MG63 (cell line): Measurements from ENCODE around the gene NKTR. TPM values are rescaled to one million over a fixed set of nuclear protein-coding genes. Genes with fewer than 3 reads are reported as not detected.

Experiments
- DNase-seq: peaks from one replicate; pipeline ENCODE4 v3.0.0-alpha.2; 2020
- H3K27me3 ChIP-seq: fragments of 250-450 bp; sonication (Bioruptor Pico); 2 replicates; pipeline ENCODE4 v1.5.1; 2020; ENCODE audit warnings: mild to moderate bottlenecking, moderate library complexity
- H3K36me3 ChIP-seq: fragments of 250-450 bp; sonication (Bioruptor Pico); 2 replicates; pipeline ENCODE4 v1.5.1; 2020; ENCODE audit warnings: mild to moderate bottlenecking, moderate library complexity
- H3K4me3 ChIP-seq: fragments of 250-450 bp; sonication (Bioruptor Pico); 2 replicates; pipeline ENCODE4 v1.5.1; 2020; ENCODE audit warnings: mild to moderate bottlenecking, moderate library complexity
- H3K9me3 ChIP-seq: fragments of 250-450 bp; sonication (Bioruptor Pico); 2 replicates; pipeline ENCODE4 v1.5.1; 2020; ENCODE audit warnings: mild to moderate bottlenecking, moderate library complexity
- total RNA-seq: library from RNA; depleted of rRNA; stranded (reverse); fragments of >200 nt; shearing (Covaris generic); gene quantifications from 2 replicates; pipeline ENCODE4 v1.2.3, GENCODE V29; 2014; ENCODE audit warnings: low replicate concordance

Gene NKTR
- total RNA-seq, 1 experiment from 2014 or later = 4.4 TPM

DNA sequence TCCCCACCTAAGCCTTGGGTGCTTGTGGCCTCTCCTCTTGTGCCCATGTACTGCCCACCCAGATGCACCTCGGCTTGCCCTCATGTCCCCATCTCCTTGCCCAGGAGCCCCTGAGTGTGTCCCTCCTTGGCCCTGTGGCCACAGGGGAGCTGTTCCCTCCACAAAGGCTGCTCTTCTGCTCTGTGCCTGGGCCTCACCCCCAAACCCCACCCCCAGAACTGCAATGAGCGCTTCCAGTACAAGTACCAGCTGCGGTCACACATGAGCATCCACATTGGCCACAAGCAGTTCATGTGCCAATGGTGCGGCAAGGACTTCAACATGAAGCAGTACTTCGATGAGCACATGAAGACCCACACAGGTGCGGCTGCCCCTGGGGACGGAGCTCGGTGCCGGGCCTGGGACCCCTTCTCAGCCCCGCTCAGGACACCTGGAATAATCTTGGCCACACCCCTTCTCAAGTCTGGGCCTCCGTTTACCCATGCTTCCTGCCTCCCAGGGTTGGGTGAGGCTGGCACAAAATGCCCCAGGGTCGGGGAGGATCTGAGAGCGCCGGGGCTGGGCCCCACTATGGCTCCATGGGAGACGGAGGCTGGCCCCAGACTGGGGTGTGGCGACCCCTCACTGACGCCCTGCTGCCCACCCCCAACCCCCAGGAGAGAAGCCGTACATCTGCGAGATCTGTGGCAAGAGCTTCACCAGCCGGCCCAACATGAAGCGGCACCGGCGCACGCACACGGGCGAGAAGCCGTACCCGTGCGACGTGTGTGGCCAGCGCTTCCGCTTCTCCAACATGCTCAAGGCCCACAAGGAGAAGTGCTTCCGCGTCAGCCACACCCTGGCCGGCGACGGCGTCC lies 63.3 kb downstream of the NKTR start:
- Histone ChIP-seq H3K4me3 (no peak overlapping the region), H3K9me3 (no peaks in the 10 kb centered on the region), H3K36me3 (peaks cover 4% of the 10 kb centered on the region), H3K27me3 (no peaks in the 10 kb centered on the region)
- no peak for DNase-seq

GRCh38 chr3:42664438-42664803 lies 63.9 kb downstream of the NKTR start:
- DNase-seq = no peak
- no peaks in the 10 kb centered on the region for H3K27me3 ChIP-seq
- no peak overlapping the region for H3K4me3 ChIP-seq
- no peaks in the 10 kb centered on the region for H3K9me3 ChIP-seq
- H3K36me3 ChIP-seq = peaks cover 4% of the 10 kb centered on the region

- no peak for DNase-seq
- Histone ChIP-seq H3K9me3 (no peaks in the 10 kb centered on the region), H3K36me3 (no peaks in the 10 kb centered on the region), H3K27me3 (no peaks in the 10 kb centered on the region), H3K4me3 (no peak overlapping the region)
These were observed 64.8 kb downstream of the NKTR start for GRCh38 chr3:42665050-42665878.

DNA sequence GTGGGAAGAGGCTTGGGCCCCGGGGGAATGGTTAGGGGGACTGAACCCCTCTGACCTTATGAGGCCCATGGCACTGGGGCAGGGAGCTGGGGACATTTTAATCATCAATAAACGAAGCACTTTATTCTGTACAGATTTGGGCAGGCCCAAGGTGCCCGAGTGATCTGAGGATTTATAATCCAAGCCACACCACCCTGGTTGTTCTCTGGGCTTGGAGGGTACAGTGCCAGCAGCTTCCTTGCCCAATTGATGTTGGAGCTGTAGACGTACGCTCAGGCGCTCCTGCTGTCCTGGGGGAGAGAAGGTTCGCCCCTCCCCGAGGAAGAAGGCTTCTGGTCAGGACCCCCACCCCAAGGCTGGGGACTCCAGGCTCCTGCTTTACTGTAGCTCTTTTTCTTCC lies 65.5 kb downstream of the NKTR start:
- no peak for DNase-seq
- H3K9me3 ChIP-seq = no peaks in the 10 kb centered on the region

GRCh38 chr3:42666577-42666998 lies 66.1 kb downstream of the NKTR start:
- no peak for DNase-seq

More for the DNA sequence above, 65.5 kb downstream of the NKTR start:
- Histone ChIP-seq H3K36me3 (no peaks in the 10 kb centered on the region), H3K4me3 (no peak overlapping the region), H3K27me3 (no peaks in the 10 kb centered on the region)

GRCh38 chr3:42667096-42667522 lies 66.6 kb downstream of the NKTR start:
- no peak for DNase-seq
- Histone ChIP-seq H3K27me3 (no peaks in the 10 kb centered on the region), H3K4me3 (no peak overlapping the region), H3K9me3 (no peaks in the 10 kb centered on the region), H3K36me3 (no peaks in the 10 kb centered on the region)

More at GRCh38 chr3:42666577-42666998, 66.1 kb downstream of the NKTR start:
- H3K36me3 ChIP-seq = no peaks in the 10 kb centered on the region
- no peak overlapping the region for H3K4me3 ChIP-seq
- H3K9me3 ChIP-seq = no peaks in the 10 kb centered on the region
- no peaks in the 10 kb centered on the region for H3K27me3 ChIP-seq

DNA sequence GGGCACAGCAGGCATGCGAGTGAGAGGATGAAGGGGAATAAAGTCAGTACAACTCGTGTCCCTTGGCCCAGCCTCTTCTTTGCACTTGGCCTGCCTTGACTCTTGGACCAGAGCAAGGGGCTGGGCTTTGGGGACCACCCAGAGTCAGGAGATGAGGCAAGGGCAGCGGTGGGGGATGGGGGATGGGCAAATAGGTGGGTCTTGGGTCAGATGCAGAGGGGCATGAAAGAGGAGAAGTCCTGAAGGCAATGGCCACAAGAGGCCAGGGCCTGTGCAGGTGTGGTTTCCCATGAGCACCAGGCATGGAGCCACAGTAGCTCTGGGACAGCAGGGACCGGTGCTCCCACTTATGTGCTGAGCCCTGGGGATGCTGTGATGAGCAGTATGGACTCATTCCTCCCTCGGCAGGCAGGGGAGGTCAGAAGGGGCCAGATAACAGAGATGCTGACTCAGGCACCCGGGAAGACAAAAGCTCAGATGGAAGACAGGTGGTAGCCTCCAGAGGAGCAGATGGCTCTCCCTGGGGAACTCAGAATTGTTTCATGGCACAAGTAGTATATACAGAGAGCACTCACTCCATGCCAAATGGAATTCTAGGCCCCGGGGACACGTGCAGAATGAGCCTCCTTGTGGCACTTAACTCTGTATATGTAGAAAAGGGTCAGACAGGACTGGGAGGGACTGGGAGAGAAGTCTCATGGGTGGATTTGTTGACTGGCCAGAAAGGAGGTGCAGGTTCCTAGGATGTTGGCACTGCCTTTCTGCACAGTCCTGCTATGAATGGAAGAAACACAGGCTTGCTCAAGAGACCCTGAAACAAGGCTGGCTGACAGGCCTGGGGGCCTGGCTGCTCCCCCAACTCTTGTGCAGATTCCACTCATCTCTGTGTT lies 67.3 kb downstream of the NKTR start:
- DNase-seq = no peak
- H3K9me3 ChIP-seq = no peaks in the 10 kb centered on the region

DNA sequence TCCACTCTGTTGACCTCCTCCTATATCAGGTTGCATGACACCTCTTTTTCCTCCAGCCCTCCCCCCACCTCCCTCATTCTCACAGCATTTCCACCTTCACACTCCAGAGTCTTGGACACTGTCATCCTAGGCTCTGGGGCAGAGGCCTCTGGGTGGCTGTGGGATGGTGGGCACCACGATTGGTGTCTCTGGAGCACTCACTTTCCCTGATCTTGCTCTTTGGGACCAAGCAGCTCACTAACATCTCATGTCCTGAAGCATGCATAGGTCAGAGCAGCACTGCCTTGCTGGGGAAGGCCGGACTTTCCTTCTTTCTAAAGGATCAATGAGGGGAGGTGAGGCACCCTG lies 67.9 kb downstream of the NKTR start:
- Histone ChIP-seq H3K36me3 (no peaks in the 10 kb centered on the region), H3K27me3 (no peaks in the 10 kb centered on the region), H3K4me3 (no peak overlapping the region), H3K9me3 (no peaks in the 10 kb centered on the region)
- no peak for DNase-seq

More for the DNA sequence above, 67.3 kb downstream of the NKTR start:
- Histone ChIP-seq H3K36me3 (no peaks in the 10 kb centered on the region), H3K27me3 (no peaks in the 10 kb centered on the region), H3K4me3 (no peak overlapping the region)

DNA sequence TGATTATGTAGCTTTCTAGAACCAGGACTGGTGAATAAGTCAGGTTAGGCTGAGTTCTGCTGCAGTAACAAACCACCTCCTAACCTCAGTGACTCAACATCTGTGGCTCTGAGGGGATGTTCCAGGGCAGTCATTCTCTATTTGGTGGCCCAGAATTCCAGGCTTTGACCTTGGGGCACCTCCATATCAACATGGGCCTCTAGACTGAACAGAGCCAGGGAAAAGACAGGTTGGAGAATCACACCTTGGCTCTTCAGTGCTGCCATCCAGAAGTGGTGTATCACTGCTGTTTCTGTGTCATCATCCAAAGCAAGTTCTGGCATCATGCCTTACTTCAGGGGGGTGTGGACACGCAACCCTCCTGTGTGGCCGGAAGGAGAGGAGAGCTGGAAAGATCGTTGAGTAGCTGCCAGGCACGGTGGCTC lies 68.3 kb downstream of the NKTR start:
- Histone ChIP-seq H3K27me3 (no peaks in the 10 kb centered on the region), H3K36me3 (no peaks in the 10 kb centered on the region), H3K9me3 (no peaks in the 10 kb centered on the region), H3K4me3 (no peak overlapping the region)
- DNase-seq = no peak

DNA sequence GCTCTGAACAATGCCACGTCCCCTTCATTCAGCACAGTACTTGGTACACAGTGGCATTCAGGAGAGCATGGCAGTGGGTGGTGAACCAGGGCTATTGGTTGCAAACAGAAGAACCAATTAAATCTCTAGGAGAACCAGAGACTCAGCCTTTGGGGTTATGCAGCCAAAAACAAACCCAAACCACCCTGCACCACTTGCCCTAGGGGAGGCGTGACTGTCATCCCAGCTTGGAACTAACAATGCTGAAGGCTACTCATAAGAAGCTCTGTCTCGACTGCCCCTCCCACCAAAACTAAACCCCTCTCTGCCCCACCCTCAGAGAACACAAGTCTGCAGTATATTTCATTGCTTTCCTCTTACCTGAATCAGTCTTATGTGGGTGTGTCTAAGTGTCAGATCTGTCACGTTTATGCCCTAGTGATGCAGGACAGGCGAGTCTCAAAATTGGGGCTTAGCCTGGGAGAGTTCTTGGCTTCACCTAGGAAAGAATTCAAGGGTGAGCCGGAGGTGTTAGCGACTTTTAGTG lies 69.6 kb downstream of the NKTR start:
- Histone ChIP-seq H3K9me3 (no peaks in the 10 kb centered on the region), H3K27me3 (no peaks in the 10 kb centered on the region), H3K36me3 (no peaks in the 10 kb centered on the region), H3K4me3 (no peak overlapping the region)
- no peak for DNase-seq

GRCh38 chr3:42670670-42671069 lies 70.2 kb downstream of the NKTR start:
- H3K4me3 ChIP-seq = no peak overlapping the region
- no peaks in the 10 kb centered on the region for H3K9me3 ChIP-seq
- DNase-seq = no peak
- H3K36me3 ChIP-seq = no peaks in the 10 kb centered on the region
- H3K27me3 ChIP-seq = no peaks in the 10 kb centered on the region

DNA sequence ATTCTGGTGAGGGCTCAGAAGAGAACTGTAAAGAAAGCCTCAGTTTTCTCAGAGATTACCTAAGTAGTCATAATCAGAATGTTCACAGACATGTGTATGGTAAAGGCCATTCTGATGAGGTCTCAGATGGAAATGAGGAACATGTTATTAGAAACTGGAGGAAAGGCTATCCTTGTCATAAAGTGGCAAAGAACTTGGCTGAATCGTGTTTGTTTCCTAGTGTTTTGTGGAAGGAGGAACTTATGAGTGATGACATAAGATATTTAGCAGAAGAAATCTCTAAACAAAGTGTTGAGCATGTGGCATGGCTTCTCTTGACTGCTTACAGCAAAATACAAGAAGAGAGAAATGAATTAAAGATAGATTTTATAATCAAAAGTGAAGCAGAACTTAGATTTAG lies 72.0 kb downstream of the NKTR start:
- no peaks in the 10 kb centered on the region for H3K36me3 ChIP-seq
- no peaks in the 10 kb centered on the region for H3K27me3 ChIP-seq
- DNase-seq = no peak
- no peaks in the 10 kb centered on the region for H3K9me3 ChIP-seq
- H3K4me3 ChIP-seq = no peak overlapping the region

- Histone ChIP-seq H3K4me3 (no peak overlapping the region), H3K36me3 (no peaks in the 10 kb centered on the region)
- no peak for DNase-seq
These were observed 72.6 kb downstream of the NKTR start for GRCh38 chr3:42673082-42673481.

GRCh38 chr3:42674146-42674545 lies 73.7 kb downstream of the NKTR start:
- no peaks in the 10 kb centered on the region for H3K27me3 ChIP-seq
- no peak for DNase-seq
- no peaks in the 10 kb centered on the region for H3K36me3 ChIP-seq
- no peak overlapping the region for H3K4me3 ChIP-seq
- H3K9me3 ChIP-seq = no peaks in the 10 kb centered on the region

More at GRCh38 chr3:42673082-42673481, 72.6 kb downstream of the NKTR start:
- Histone ChIP-seq H3K9me3 (no peaks in the 10 kb centered on the region), H3K27me3 (no peaks in the 10 kb centered on the region)

- no peaks in the 10 kb centered on the region for H3K27me3 ChIP-seq
- H3K9me3 ChIP-seq = no peaks in the 10 kb centered on the region
- H3K4me3 ChIP-seq = no peak overlapping the region
- no peak for DNase-seq
- no peaks in the 10 kb centered on the region for H3K36me3 ChIP-seq
These were observed 75.4 kb downstream of the NKTR start for GRCh38 chr3:42675909-42676308.

DNA sequence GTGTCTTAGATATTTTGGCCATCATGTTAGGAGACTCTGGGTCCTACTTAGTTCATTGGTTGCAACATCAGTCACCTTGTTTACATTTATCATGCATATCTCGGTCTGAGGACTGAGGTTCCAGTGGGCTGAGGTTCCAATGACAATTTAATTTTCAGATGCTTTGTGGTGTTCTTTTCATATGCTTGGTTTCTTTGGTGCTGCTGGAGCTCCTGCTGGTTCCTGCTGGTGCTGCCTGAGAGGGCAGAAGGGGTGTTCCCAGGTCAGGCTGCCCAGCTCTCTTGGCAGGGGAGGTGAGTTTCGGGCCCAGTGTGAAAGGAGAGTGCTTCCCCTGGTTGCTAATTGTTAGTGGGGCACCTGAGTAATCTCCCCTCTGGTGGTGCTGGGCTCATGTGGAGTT lies 78.0 kb downstream of the NKTR start:
- H3K9me3 ChIP-seq = no peaks in the 10 kb centered on the region
- no peaks in the 10 kb centered on the region for H3K27me3 ChIP-seq
- no peaks in the 10 kb centered on the region for H3K36me3 ChIP-seq
- DNase-seq = no peak
- H3K4me3 ChIP-seq = no peak overlapping the region
